Endodermal cell (in vitro differentiated cells): ENCODE data around the gene MAP4K4. TPM values are rescaled to one million over a fixed set of nuclear protein-coding genes. Genes with fewer than 3 reads are reported as not detected.

Experiments used
- DNase-seq: peaks from one replicate; pipeline ENCODE4 v3.0.0-alpha.2; 2017
- H3K27ac ChIP-seq: 2 replicates; pipeline ENCODE4 v1.5.1; 2013; ENCODE audit warnings: mild to moderate bottlenecking, low read depth, low read length, moderate library complexity
- H3K27me3 ChIP-seq: 2 replicates; pipeline ENCODE4 v1.6.1; 2013; ENCODE audit warnings: mild to moderate bottlenecking, low read length, moderate library complexity; ENCODE audit not compliant: insufficient read depth, control insufficient read depth, poor library complexity, severe bottlenecking
- H3K36me3 ChIP-seq: 2 replicates; pipeline ENCODE4 v1.7.0; 2013; ENCODE audit warnings: mild to moderate bottlenecking, low read length, moderate library complexity; ENCODE audit not compliant: control insufficient read depth, insufficient read depth
- H3K4me1 ChIP-seq: one replicate; pipeline ENCODE4 v1.7.0; 2013; ENCODE audit warnings: low read length; ENCODE audit not compliant: control insufficient read depth, insufficient read depth
- H3K4me3 ChIP-seq: 2 replicates; pipeline ENCODE4 v1.5.1; 2013; ENCODE audit warnings: mild to moderate bottlenecking, low read length, moderate library complexity
- H3K9ac ChIP-seq: 2 replicates; pipeline ENCODE4 v1.6.1; 2013; ENCODE audit warnings: mild to moderate bottlenecking, low read length, moderate library complexity; ENCODE audit not compliant: poor library complexity, severe bottlenecking; ENCODE audit errors: extremely low read depth
- H3K9me3 ChIP-seq: 2 replicates; pipeline ENCODE4 v1.6.1; 2013; ENCODE audit warnings: mild to moderate bottlenecking, low read length, moderate library complexity; ENCODE audit not compliant: control insufficient read depth
- H3K27ac Mint-ChIP-seq: 2 replicates; pipeline ENCODE4 v1.8.0; 2020; ENCODE audit warnings: mixed read lengths
- H3K27me3 Mint-ChIP-seq: 2 replicates; pipeline ENCODE4 v1.8.0; 2021; ENCODE audit warnings: mild to moderate bottlenecking, mixed read lengths; ENCODE audit not compliant: insufficient read depth
- H3K36me3 Mint-ChIP-seq: 2 replicates; pipeline ENCODE4 v1.8.0; 2020; ENCODE audit warnings: low read depth, mixed read lengths
- H3K4me1 Mint-ChIP-seq: 2 replicates; pipeline ENCODE4 v1.8.0; 2020; ENCODE audit warnings: mixed read lengths
- H3K4me3 Mint-ChIP-seq: 2 replicates; pipeline ENCODE4 v1.8.0; 2020; ENCODE audit warnings: mild to moderate bottlenecking, moderate library complexity, mixed read lengths
- H3K9me3 Mint-ChIP-seq: 2 replicates; pipeline ENCODE4 v1.8.0; 2020; ENCODE audit warnings: mild to moderate bottlenecking, mixed read lengths
- WGBS, 2 experiments: methylation state at CpG; one replicate each; pipeline versions ENCODE4 v1.1.5 to v1.1.7; 2013; ENCODE audit warnings: missing lambda C conversion rate in 2 of 2, mixed read lengths in 1 of 2; ENCODE audit not compliant: insufficient coverage in 1 of 2, insufficient read length in 1 of 2; 5-methylcytosine and 5-hydroxymethylcytosine counted together
- total RNA-seq, 2 donors: library from RNA; stranded (reverse); fragmentation: NEBNext Ultra II Directional in 1 of 2; extraction: Animal tissue kit (Norgen Biotek cat#: 25700) in 1 of 2; gene quantifications; 2 replicates in 1 of 2; 3 replicates in 1 of 2; pipeline ENCODE4 v1.2.1, GENCODE V29; 2021
- TF ChIP-seq, protein P1 (sequence below): fragments of 200-600 bp; sonication (generic); conservative IDR thresholded peaks from 2 replicates; pipeline ENCODE4 v1.5.0; 2021; ENCODE audit warnings: antibody characterized with exemption, mild to moderate bottlenecking

The MAP4K4 gene
- total RNA-seq, 2 donors from 2014 or later = 130 to 142 TPM

DNA sequence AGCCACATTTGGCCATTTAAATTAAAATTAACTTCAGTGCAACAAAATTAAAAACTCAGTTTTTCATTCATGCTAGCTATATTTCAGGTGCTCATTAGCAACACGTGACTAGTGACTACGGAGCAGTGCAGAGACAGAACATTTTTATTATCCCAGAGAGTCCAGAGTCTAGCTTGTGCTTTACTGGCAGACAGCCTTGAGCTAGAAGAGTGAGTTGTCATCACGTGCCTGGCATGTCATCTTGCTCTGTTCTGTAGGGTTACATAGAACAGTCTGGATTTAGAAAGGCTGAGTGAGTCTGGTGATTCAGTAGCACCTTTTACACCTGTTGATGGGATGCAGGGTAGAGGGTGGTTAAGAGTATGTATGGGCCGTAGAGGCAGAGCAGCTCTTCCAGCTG, 157.4 kb downstream of the MAP4K4 start:
- H3K27me3 ChIP-seq = no peaks in the 10 kb centered on the region
- 94 to 96% methylated on average over 3 to 4 of the region's 4 CpGs for whole genome bisulfite sequencing, 2 experiments
- Mint-ChIP-seq H3K27me3 (no peaks in the 10 kb centered on the region), H3K27ac (no peak overlapping the region), H3K9me3 (no peaks in the 10 kb centered on the region), H3K4me1 (no peaks in the 10 kb centered on the region), H3K36me3 (peaks cover 26% of the 10 kb centered on the region), H3K4me3 (no peak overlapping the region)
- H3K4me3 ChIP-seq = no peak overlapping the region
- no peak overlapping the region for H3K9ac ChIP-seq
- no peak for DNase-seq
- TF ChIP-seq, protein P1, sequence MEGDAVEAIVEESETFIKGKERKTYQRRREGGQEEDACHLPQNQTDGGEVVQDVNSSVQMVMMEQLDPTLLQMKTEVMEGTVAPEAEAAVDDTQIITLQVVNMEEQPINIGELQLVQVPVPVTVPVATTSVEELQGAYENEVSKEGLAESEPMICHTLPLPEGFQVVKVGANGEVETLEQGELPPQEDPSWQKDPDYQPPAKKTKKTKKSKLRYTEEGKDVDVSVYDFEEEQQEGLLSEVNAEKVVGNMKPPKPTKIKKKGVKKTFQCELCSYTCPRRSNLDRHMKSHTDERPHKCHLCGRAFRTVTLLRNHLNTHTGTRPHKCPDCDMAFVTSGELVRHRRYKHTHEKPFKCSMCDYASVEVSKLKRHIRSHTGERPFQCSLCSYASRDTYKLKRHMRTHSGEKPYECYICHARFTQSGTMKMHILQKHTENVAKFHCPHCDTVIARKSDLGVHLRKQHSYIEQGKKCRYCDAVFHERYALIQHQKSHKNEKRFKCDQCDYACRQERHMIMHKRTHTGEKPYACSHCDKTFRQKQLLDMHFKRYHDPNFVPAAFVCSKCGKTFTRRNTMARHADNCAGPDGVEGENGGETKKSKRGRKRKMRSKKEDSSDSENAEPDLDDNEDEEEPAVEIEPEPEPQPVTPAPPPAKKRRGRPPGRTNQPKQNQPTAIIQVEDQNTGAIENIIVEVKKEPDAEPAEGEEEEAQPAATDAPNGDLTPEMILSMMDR = no peak
- no peak overlapping the region for H3K27ac ChIP-seq
- no peaks in the 10 kb centered on the region for H3K9me3 ChIP-seq
- peaks cover 81% of the 10 kb centered on the region for H3K36me3 ChIP-seq
- no peaks in the 10 kb centered on the region for H3K4me1 ChIP-seq

DNA sequence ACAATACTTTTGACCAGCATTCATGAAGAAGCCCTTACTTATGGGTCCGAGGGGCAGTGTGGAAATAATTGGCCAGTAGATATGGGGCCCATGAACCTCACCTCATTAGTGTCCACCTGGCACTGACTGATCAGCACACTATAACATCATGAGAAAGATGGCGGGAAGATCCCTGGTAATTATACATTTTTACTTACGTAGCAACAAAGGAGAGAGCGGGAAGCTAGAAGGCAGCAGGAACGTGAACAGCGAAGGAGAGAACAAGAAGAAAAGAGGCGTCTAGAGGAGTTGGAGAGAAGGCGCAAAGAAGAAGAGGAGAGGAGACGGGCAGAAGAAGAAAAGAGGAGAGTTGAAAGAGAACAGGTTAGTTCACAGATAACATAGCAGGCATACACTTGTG, 158.3 kb downstream of the MAP4K4 start:
- no peak overlapping the region for H3K4me3 ChIP-seq
- no peaks in the 10 kb centered on the region for H3K9me3 ChIP-seq
- Mint-ChIP-seq H3K27me3 (no peaks in the 10 kb centered on the region), H3K4me1 (no peaks in the 10 kb centered on the region), H3K4me3 (no peak overlapping the region), H3K9me3 (no peaks in the 10 kb centered on the region), H3K27ac (no peak overlapping the region), H3K36me3 (peaks cover 33% of the 10 kb centered on the region)
- no peak for DNase-seq
- H3K27me3 ChIP-seq = no peaks in the 10 kb centered on the region
- no peaks in the 10 kb centered on the region for H3K4me1 ChIP-seq
- H3K36me3 ChIP-seq = peaks cover 88% of the 10 kb centered on the region
- H3K27ac ChIP-seq = no peak overlapping the region
- no peak overlapping the region for H3K9ac ChIP-seq
- TF ChIP-seq, protein P1 = no peak
- WGBS, 2 experiments = 94 to 97% methylated on average over 7 to 9 of the region's 9 CpGs

DNA sequence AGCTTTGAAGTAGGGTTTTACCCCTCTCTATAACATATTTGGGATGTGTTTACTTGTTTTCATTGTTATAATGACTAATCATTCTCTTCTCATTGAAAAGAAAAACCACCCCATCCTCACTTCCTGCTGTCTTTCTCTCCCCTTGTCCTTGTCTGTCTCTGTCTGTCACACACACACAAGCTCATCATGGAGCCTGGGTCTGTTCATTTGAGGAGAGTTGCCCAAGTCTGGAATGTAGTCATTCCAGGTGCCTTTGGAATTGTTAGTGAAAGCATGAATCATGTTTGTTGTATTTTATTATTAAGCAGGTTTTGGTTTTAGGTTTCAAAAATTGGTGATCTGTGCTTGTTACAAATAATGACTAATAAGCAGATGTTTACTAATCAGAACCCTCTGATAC, 160.7 kb downstream of the MAP4K4 start:
- no peak overlapping the region for H3K27ac Mint-ChIP-seq

More for the DNA sequence above, 160.7 kb downstream of the MAP4K4 start:
- no peaks in the 10 kb centered on the region for H3K27me3 Mint-ChIP-seq
- no peaks in the 10 kb centered on the region for H3K4me1 ChIP-seq
- TF ChIP-seq, protein P1 = no peak
- no peak overlapping the region for H3K9ac ChIP-seq
- H3K4me1 Mint-ChIP-seq = no peaks in the 10 kb centered on the region
- DNase-seq = no peak
- no peaks in the 10 kb centered on the region for H3K27me3 ChIP-seq
- no peaks in the 10 kb centered on the region for H3K9me3 Mint-ChIP-seq
- no peak overlapping the region for H3K4me3 Mint-ChIP-seq
- no peaks in the 10 kb centered on the region for H3K9me3 ChIP-seq
- no peak overlapping the region for H3K27ac ChIP-seq
- no peak overlapping the region for H3K4me3 ChIP-seq
- H3K36me3 ChIP-seq = peaks cover 89% of the 10 kb centered on the region
- peaks cover 42% of the 10 kb centered on the region for H3K36me3 Mint-ChIP-seq
